GM21576 (cell line): ENCODE measurements around the gene HSD17B12.
"Not testable (repeated sequence)": the region's sequence is repeated elsewhere in the genome, so short reads cannot be mapped to it uniquely, and the experiment has no call there.

Experiments used
- ATAC-seq: cut with Tn5 transposase; IDR thresholded peaks from one replicate; pipeline ENCODE4 v1.9.1; 2021; ENCODE audit warnings: mild to moderate bottlenecking, moderate library complexity; ENCODE audit not compliant: unreplicated experiment

Gene HSD17B12

GRCh38 chr11:43680521-43681400, at the start of gene HSD17B12:
Gene HSD17B12 (plus strand): TSS chr11:43680738. CDS start chr11:43680828, 90 bp downstream.
- peak; percentile 95 for ATAC-seq

DNA sequence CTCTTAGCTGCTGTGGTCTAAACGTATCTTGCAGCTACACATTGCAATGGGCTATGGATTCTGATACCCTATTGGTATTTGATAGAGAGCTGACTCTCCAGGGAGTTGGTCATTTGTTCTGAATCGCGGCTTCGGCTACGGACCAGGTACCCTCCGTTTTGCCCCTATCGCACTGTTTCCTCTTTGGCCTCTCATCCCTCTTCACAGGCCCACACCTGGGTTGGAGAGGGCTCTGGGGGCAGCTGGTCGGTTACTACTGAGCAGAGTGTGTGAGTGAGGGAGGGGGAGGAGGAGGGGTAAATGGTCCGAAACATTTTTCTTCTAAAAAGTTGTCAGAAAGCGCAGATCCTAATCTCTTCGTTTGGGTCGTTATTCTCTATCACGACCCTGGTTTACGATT, 48.8 kb upstream of the HSD17B12 start:
- no peak for ATAC-seq

DNA sequence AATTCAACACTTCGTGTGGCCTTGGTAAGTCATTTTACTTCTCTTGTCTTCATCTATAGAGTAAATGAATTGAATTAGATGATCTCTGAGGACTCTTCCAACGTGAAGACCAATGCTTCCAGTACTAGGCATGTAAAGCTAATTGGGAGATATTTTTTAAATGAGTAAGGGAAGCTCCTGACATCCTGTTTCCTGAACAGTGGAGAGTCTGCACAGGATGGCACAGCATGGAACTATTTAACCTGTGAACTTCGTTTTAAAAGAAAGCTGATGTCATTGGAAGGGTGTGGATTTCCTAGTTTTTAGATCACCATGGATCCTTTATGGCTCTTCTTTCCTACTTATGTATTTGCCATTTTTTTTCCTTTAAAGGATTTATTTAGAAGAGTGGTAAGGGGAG, 48.4 kb upstream of the HSD17B12 start:
- no peak for ATAC-seq

DNA sequence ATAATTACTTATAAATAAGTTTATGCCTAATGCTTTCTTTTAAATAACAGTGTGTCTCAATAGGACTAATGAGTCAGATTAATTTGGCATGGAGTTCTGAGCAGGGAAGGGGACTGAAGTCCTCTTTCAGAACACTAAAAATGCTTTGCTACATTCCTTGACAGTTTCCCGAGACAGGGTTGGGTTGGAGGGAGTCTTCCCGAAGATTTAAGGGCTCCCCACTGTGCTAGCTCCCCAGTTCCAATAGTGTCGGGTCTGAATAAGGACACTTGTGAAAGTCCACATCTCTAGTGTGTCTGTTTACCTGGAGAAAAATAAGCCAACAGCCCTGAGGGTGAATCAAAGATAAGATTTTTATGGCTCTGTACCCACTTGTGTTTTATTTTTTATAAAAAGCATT, 41.8 kb upstream of the HSD17B12 start:
- ATAC-seq: no peak

DNA sequence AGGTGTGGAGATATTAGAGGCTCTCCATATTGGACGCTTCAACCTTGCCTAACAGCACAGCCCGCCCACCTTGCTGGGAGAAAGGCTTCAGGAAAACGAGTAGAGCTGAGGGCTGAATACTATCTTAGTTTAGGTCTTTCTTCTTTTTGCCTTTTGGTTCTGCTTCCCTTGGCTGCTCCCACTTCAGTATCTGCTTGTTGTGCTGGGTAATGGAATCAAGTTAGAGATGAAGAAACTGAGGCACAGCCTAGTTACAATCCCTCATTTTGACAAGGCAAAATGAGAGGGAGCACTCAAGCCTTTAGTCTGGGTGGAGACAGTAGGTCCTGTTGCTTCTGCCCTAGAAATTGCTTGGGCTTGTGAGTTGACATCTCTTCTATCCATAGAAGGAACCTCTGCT, 41.3 kb upstream of the HSD17B12 start:
- no peak for ATAC-seq

DNA sequence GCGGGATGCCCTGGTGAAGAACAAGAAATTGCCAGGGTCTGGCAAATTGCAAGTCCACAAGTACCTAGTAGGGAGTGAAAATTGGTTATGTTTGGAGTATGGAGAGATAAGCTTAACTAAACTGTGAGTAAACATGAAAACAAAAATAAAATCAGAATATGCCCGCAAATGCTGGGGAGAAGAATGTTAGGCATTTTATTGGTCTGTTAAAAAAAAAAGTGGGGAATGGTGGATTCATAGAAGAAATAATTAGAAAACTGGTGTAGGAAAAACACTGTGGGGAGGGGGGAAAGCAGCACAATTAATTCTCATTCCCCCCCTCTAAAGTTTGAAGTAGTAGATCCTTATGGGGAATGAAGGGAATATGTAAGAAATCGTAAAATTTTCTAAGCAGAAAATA, 40.6 kb upstream of the HSD17B12 start:
- no peak for ATAC-seq

DNA sequence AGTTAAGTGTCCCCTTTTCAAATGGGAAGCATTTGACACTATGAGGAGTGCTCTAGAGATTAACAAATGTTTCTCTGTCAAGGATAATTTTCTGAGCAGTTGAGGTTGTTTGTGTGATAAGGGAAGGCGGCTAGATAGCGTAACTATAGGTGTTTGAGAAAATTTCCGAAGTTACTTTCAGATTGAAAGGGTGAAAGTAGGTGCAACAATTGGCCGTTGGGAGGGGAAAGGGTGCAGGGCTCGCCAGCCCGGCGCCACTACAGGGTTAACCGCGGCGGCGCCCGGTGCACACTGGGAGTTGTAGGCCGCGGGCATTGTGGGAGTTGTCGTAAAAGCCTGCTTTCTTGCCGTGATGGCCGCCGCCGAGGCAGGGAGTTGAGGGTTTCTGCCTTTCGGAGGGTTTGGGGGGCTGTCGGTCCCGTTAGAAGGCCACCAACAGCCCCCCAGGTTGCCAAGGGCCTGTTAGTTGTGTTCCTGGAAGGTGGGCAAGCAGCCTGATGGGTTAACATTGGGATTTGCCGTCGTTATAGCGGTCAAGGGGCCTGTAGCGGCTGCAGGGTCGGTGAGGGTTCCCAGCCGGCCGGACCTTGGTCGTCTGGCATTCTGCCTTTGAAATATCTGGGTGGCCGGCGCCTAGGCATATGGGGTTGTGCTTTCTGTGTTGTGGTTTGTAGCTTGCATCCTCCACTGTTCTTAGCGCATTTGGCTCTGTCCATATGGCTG, 36.5 kb upstream of the HSD17B12 start:
- peak; percentile 100 for ATAC-seq

DNA sequence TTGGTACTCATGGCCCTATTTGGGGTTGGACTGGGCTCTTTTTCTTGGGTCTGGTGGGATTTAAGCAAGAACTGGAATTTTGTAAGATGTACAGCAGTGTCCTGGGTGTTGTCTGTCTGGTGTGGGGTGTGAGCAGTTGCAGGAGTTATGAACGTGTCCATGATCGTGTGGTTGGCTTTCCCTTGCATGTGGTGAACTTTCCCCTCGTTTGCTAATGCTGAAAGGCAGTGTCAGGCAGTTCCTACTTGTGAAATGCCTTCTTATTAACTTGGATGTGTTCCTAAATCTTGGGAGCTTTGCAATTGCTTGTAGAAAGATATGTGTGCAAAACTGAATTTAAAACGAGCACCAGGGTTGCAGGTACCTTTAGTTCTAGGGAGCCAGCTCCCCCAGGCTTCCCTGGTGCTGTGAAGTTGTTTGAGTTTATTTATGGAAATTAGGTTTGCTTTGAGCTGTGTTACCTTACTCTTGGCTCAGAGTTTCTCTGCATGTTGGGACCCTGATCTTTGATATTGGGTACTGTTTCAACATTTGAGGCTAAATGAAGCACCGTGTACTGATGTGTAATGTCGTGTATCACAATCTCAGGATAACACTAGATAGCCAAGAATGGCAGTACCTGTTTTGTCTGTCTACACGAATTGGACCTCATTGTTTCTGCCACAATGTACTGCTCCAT, 35.8 kb upstream of the HSD17B12 start:
- ATAC-seq: no peak

- no peak for ATAC-seq
These were observed 33.8 kb upstream of the HSD17B12 start for GRCh38 chr11:43646767-43647166.

DNA sequence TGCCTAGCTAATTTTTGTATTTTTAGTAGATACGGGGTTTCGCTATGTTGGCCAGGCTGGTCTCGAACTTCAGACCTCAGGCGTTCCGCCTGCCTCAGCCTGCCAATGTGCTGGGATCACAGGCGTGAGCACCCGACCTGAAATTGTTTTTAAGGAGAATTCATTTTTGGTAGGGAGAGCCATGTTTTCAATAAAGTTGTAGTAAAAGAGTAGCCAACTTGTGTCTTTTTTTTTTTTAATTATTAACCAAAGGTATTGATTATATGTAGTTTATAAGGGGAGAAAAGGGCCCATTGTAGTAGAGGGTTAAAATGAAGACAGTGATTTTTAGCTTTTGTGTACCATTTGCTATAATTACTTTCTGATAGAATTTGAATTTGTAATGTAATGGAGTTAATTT, 31.6 kb upstream of the HSD17B12 start:
- ATAC-seq: no peak

DNA sequence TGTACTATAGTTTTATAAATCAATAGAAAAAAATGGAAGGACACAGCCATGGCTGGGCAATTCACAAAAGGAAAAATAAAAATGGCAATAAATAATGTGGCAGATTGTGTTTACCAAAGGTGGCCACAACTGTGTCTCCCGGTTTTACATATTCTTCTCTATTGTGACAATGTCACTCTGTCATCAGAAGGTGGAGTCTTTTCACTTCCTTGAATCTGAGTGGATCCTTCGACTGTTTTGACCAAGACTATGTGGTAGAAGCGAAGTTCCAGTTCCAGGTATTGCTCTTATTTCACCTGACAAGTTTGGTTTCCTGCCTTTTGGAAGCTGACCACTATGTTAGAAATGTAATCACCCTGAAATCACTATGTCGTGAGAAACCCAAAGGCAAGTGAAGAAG, 31.0 kb upstream of the HSD17B12 start:
- no peak for ATAC-seq

- ATAC-seq: no peak
These were observed 30.6 kb upstream of the HSD17B12 start for GRCh38 chr11:43649921-43650320.

- ATAC-seq: not testable (repeated sequence)
These were observed 17.5 kb upstream of the HSD17B12 start for GRCh38 chr11:43663018-43663417.

GRCh38 chr11:43664295-43664694, 16.2 kb upstream of the HSD17B12 start:
- ATAC-seq: no peak

DNA sequence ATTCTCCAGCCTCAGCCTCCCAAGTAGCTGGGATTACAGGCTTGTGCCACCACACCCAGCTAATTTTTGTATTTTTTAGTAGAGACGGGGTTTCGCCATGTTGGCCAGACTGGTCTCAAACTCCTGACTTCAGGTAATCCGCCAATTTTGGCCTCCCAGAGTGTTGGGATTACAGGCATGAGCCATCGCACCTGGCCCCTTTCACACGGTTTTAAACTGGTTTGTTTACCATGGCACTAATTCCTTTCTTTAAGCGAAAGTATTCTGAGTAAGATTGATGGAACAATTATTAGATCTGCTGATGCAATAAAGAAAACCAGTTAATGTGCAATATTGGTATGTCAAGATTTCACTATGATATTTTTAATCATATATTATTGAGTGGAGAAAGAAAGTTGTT, 9.3 kb upstream of the HSD17B12 start:
- ATAC-seq: not testable (repeated sequence)

DNA sequence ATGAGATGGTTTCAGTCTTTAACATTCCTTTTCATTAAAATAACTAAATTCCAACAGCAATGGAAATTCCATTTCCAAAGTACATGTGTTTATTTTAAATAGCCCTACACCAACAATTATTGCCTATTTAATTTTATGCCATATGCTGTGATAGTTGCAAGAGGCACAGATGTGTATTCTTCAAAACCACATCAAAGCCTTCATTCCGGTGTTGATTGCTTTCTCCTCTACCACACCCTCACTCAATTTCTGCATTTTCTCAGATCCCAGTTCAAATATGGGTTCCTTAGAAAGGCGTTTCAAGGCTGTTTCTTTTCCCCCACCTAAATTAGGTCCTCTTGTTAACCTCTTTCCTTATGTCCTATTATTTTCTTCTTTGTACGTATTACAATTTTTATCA, 6.0 kb upstream of the HSD17B12 start:
- no peak for ATAC-seq

DNA sequence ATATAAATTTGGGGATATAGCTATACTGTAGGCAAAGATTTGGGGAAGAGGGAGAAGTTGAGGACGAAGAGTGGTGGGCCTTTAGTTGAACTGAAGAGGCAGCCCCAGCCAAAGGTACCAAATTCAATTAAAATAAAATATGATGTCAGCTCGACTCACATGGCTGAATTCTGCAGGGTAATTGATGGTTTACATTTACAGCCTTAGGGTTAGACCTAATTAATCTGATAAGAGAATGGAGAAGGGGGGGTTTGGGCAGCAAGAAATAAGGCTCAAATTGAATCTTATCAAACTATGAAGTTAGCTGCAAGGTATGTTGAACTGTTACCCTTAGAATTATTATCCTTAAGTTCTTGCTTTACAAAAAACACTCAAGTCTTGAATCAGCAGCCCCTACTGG, 3.6 kb upstream of the HSD17B12 start:
- ATAC-seq: no peak

DNA sequence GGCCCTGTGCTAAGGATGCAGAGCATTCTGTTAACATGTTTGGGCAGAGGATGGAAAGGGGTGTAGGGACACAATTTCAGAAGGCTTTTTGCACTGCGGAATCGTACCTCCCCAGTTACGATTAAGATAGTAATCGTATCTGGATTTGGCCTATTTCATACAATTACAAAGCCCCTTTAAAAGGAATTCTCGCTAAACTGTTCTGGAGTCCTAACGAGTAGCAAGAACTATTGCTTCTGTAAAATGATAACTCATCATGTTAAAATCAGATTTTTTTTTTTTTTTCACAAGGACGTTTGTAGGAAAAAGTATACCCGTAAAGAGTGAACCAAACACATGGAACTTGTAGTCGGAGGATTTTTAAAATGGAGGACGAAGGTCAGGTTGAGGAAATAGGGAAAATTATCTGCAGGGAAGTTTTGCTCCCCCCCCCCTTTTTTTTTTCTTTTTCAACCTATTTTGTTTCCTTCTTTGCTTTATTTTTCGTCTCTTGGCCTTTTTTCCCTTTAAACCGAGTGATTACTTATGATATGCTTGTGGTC, 934 bp downstream of the HSD17B12 start:
- no peak for ATAC-seq

DNA sequence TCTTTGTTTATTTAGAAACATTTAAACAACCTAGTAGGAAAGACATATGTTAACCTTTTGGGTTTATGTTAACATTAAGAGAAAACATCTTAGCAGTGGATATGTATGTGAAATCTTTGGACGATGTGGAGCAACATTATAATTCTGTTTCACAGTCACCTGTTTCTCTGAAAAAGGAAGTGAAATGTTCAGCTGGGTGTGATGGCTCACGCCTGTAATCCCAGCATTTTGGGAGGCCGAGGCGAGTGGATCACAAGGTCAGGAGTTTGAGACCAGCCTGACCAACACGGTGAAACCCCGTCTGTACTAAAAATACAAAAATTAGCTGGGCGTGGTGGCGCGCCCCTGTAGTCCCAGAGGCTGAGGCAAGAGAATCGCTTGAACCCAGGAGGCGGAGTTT, 1.5 kb downstream of the HSD17B12 start:
- ATAC-seq: not testable (repeated sequence)

DNA sequence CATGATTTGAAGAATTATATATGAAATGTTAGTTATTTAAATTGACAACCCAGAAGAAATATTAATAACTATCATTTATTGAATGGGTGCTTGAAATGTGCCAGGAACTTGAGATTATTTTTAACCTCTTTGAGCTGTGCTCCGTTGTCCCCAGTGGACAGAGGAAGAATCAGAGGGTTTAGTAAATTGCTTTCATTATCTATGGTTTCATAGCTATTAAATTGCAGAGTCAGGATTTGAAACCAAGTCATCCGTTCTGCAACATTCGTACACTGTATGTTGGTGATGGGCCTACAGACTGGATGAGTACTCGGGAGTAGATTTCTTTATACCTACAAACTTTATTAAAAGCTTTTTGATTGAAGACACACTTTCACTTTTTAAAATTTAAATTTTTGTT, 4.9 kb downstream of the HSD17B12 start:
- ATAC-seq: no peak

- no peak for ATAC-seq
These were observed 5.7 kb downstream of the HSD17B12 start for GRCh38 chr11:43686207-43686606.
